Measurements from ENCODE around the gene ZC3H12D. TPM values are rescaled to one million over a fixed set of nuclear protein-coding genes. Genes with fewer than 3 reads are reported as not detected.
"Not testable (repeated sequence)": the region's sequence is repeated elsewhere in the genome, so short reads cannot be mapped to it uniquely, and the experiment has no call there.

Gene ZC3H12D
- polyA plus RNA-seq, 3 donors from 2014 or later = not detected

GRCh38 chr6:149478631-149479314 lies 6.0 kb downstream of the ZC3H12D start:
- DNase-seq = no peak
- Mint-ChIP-seq H3K4me1 (peaks cover 17 to 25% of the 10 kb centered on the region in 2 donors), H3K9me3 (no peaks in the 10 kb centered on the region), H3K27ac (no peak overlapping the region), H3K4me3 (no peak overlapping the region), H3K36me3 (no peaks in the 10 kb centered on the region), H3K27me3 (ENCODE audit: low read depth in 3 of 3) (peaks cover 0 to 8% (median 4%) of the 10 kb centered on the region in 3 donors)

- H3K36me3 Mint-ChIP-seq = no peaks in the 10 kb centered on the region
- peaks cover 13 to 14% of the 10 kb centered on the region in 2 donors for H3K4me1 Mint-ChIP-seq
- H3K27ac Mint-ChIP-seq = no peak overlapping the region
- H3K9me3 Mint-ChIP-seq = no peaks in the 10 kb centered on the region
- no peak overlapping the region for H3K4me3 Mint-ChIP-seq
- no peak for DNase-seq
- H3K27me3 Mint-ChIP-seq (ENCODE audit: low read depth in 3 of 3) = peaks cover 0 to 10% (median 4%) of the 10 kb centered on the region in 3 donors
Observed at GRCh38 chr6:149477544-149477943, 7.3 kb downstream of the ZC3H12D start.

- Mint-ChIP-seq H3K9me3 (no peaks in the 10 kb centered on the region), H3K4me1 (peaks cover 7 to 8% of the 10 kb centered on the region in 2 donors), H3K27ac (no peak overlapping the region), H3K27me3 (ENCODE audit: low read depth in 3 of 3) (peaks cover 0 to 10% (median 0%) of the 10 kb centered on the region in 3 donors), H3K36me3 (no peaks in the 10 kb centered on the region), H3K4me3 (no peak overlapping the region)
- no peak for DNase-seq
Observed at GRCh38 chr6:149476789-149477455, 7.9 kb downstream of the ZC3H12D start.

- H3K4me1 Mint-ChIP-seq = no peaks in the 10 kb centered on the region
- DNase-seq = no peak
- no peaks in the 10 kb centered on the region for H3K9me3 Mint-ChIP-seq
- H3K27ac Mint-ChIP-seq = no peak overlapping the region
- H3K36me3 Mint-ChIP-seq = no peaks in the 10 kb centered on the region
- peaks cover 0 to 10% (median 0%) of the 10 kb centered on the region in 3 donors for H3K27me3 Mint-ChIP-seq (ENCODE audit: low read depth in 3 of 3)
- H3K4me3 Mint-ChIP-seq = no peak overlapping the region
Observed at GRCh38 chr6:149474108-149474935, 10.5 kb downstream of the ZC3H12D start.

GRCh38 chr6:149473080-149474052 lies 11.4 kb downstream of the ZC3H12D start:
- no peaks in the 10 kb centered on the region for H3K4me1 Mint-ChIP-seq
- H3K9me3 Mint-ChIP-seq = no peaks in the 10 kb centered on the region
- peaks cover 0 to 6% (median 0%) of the 10 kb centered on the region in 3 donors for H3K27me3 Mint-ChIP-seq (ENCODE audit: low read depth in 3 of 3)
- H3K27ac Mint-ChIP-seq = no peak overlapping the region
- no peak overlapping the region for H3K4me3 Mint-ChIP-seq
- H3K36me3 Mint-ChIP-seq = no peaks in the 10 kb centered on the region
- no peak for DNase-seq

GRCh38 chr6:149472241-149472640 lies 12.6 kb downstream of the ZC3H12D start:
- H3K4me1 Mint-ChIP-seq = no peaks in the 10 kb centered on the region
- H3K4me3 Mint-ChIP-seq = no peak overlapping the region

GRCh38 chr6:149471801-149472200 lies 13.0 kb downstream of the ZC3H12D start:
- no peak overlapping the region for H3K4me3 Mint-ChIP-seq
- no peaks in the 10 kb centered on the region for H3K4me1 Mint-ChIP-seq
- no peak overlapping the region for H3K27ac Mint-ChIP-seq
- DNase-seq = no peak
- no peaks in the 10 kb centered on the region for H3K36me3 Mint-ChIP-seq
- H3K27me3 Mint-ChIP-seq (ENCODE audit: low read depth in 3 of 3) = peaks cover 0 to 2% (median 0%) of the 10 kb centered on the region in 3 donors
- H3K9me3 Mint-ChIP-seq = no peaks in the 10 kb centered on the region

More at GRCh38 chr6:149472241-149472640, 12.6 kb downstream of the ZC3H12D start:
- H3K9me3 Mint-ChIP-seq = no peaks in the 10 kb centered on the region
- DNase-seq = no peak
- H3K27me3 Mint-ChIP-seq (ENCODE audit: low read depth in 3 of 3) = peaks cover 0 to 2% (median 0%) of the 10 kb centered on the region in 3 donors
- no peak overlapping the region for H3K27ac Mint-ChIP-seq
- H3K36me3 Mint-ChIP-seq = no peaks in the 10 kb centered on the region

GRCh38 chr6:149470948-149471347 lies 13.9 kb downstream of the ZC3H12D start:
- Mint-ChIP-seq H3K27ac (no peak overlapping the region), H3K27me3 (ENCODE audit: low read depth in 3 of 3) (peaks cover 0 to 2% (median 0%) of the 10 kb centered on the region in 3 donors), H3K4me1 (no peaks in the 10 kb centered on the region), H3K36me3 (no peaks in the 10 kb centered on the region), H3K4me3 (no peak overlapping the region), H3K9me3 (no peaks in the 10 kb centered on the region)
- DNase-seq = no peak

- no peak overlapping the region for H3K4me3 Mint-ChIP-seq
- H3K27me3 Mint-ChIP-seq (ENCODE audit: low read depth in 3 of 3) = no peaks in the 10 kb centered on the region
- DNase-seq = no peak
- no peak overlapping the region for H3K27ac Mint-ChIP-seq
- no peaks in the 10 kb centered on the region for H3K36me3 Mint-ChIP-seq
- H3K4me1 Mint-ChIP-seq = no peaks in the 10 kb centered on the region
- no peaks in the 10 kb centered on the region for H3K9me3 Mint-ChIP-seq
Observed at GRCh38 chr6:149468179-149468578, 16.6 kb downstream of the ZC3H12D start.

GRCh38 chr6:149467265-149467664 lies 17.5 kb downstream of the ZC3H12D start:
- Mint-ChIP-seq H3K27ac (no peak overlapping the region), H3K4me3 (no peak overlapping the region), H3K4me1 (no peaks in the 10 kb centered on the region), H3K9me3 (no peaks in the 10 kb centered on the region), H3K36me3 (no peaks in the 10 kb centered on the region), H3K27me3 (ENCODE audit: low read depth in 3 of 3) (no peaks in the 10 kb centered on the region)
- no peak for DNase-seq

GRCh38 chr6:149464411-149464810 lies 20.4 kb downstream of the ZC3H12D start:
- Mint-ChIP-seq H3K4me3 (no peak overlapping the region), H3K27ac (no peak overlapping the region), H3K4me1 (no peaks in the 10 kb centered on the region), H3K27me3 (ENCODE audit: low read depth in 3 of 3) (peaks cover 0 to 2% (median 0%) of the 10 kb centered on the region in 3 donors), H3K36me3 (no peaks in the 10 kb centered on the region), H3K9me3 (no peaks in the 10 kb centered on the region)
- DNase-seq = no peak

- DNase-seq = no peak
- Mint-ChIP-seq H3K4me3 (no peak overlapping the region), H3K4me1 (no peaks in the 10 kb centered on the region), H3K27me3 (ENCODE audit: low read depth in 3 of 3) (peaks cover 0 to 2% (median 0%) of the 10 kb centered on the region in 3 donors), H3K36me3 (no peaks in the 10 kb centered on the region), H3K27ac (no peak overlapping the region), H3K9me3 (no peaks in the 10 kb centered on the region)
Observed at GRCh38 chr6:149463781-149464180, 21.0 kb downstream of the ZC3H12D start.

- H3K4me1 Mint-ChIP-seq; H3K27ac Mint-ChIP-seq; DNase-seq; H3K4me3 Mint-ChIP-seq; H3K27me3 Mint-ChIP-seq (ENCODE audit: low read depth in 3 of 3); H3K36me3 Mint-ChIP-seq; H3K9me3 Mint-ChIP-seq: not testable (repeated sequence)
Observed at GRCh38 chr6:149462712-149463111, 22.1 kb downstream of the ZC3H12D start.

Measured in immature natural killer cell (primary cell).